Astrocyte (in vitro differentiated cells and primary cell): ENCODE measurements around the gene CARS1. TPM values are rescaled to one million over a fixed set of nuclear protein-coding genes. Genes with fewer than 3 reads are reported as not detected.

Experiments
- DNase-seq: peaks from one replicate; pipeline ENCODE4 v3.0.0-alpha.2; 2010; ENCODE audit warnings: low read depth
- FAIRE-seq: peaks from 2 replicates; lab custom pipeline; 2011; peaks lifted over from hg19 to GRCh38; lab: Jason Lieb, UNC
- H2AFZ ChIP-seq: 2 replicates; pipeline ENCODE4 v1.6.0; 2012; ENCODE audit warnings: low read depth, low read length, inconsistent platforms
- H3K27ac ChIP-seq: 2 replicates; pipeline ENCODE4 v1.5.1; 2011; ENCODE audit warnings: low read depth, low read length, inconsistent platforms
- H3K27me3 ChIP-seq: 2 replicates; pipeline ENCODE4 v1.6.0; 2011; ENCODE audit warnings: low read length, inconsistent platforms; ENCODE audit not compliant: insufficient read depth
- H3K36me3 ChIP-seq: 2 replicates; pipeline ENCODE4 v1.5.1; 2011; ENCODE audit warnings: low read length, inconsistent platforms; ENCODE audit not compliant: insufficient read depth
- H3K4me1 ChIP-seq: 2 replicates; pipeline ENCODE4 v1.5.1; 2011; ENCODE audit warnings: low read length, inconsistent platforms; ENCODE audit not compliant: insufficient read depth
- H3K4me2 ChIP-seq: 2 replicates; pipeline ENCODE4 v1.6.0; 2012; ENCODE audit warnings: low read length, inconsistent platforms
- H3K4me3 ChIP-seq: 2 replicates; pipeline ENCODE4 v1.5.1; 2011; ENCODE audit warnings: low read depth, mild to moderate bottlenecking, low read length, inconsistent platforms; ENCODE audit not compliant: insufficient read depth
- H3K79me2 ChIP-seq: 2 replicates; pipeline ENCODE4 v1.6.0; 2012; ENCODE audit warnings: mild to moderate bottlenecking, low read length, inconsistent platforms; ENCODE audit not compliant: insufficient read depth
- H3K9ac ChIP-seq: 2 replicates; pipeline ENCODE4 v1.6.0; 2012; ENCODE audit warnings: mild to moderate bottlenecking, low read length, inconsistent platforms
- H3K9me3 ChIP-seq: 2 replicates; pipeline ENCODE4 v1.5.1; 2012; ENCODE audit warnings: low read depth, mild to moderate bottlenecking, low read length, inconsistent platforms; ENCODE audit not compliant: insufficient read depth
- H4K20me1 ChIP-seq: 2 replicates; pipeline ENCODE4 v1.6.0; 2012; ENCODE audit warnings: low read length, inconsistent platforms; ENCODE audit not compliant: insufficient read depth
- H3K27ac Mint-ChIP-seq: one replicate; pipeline ENCODE4 v1.8.0; 2021; ENCODE audit warnings: mild to moderate bottlenecking, mixed read lengths; ENCODE audit not compliant: unreplicated experiment
- H3K27me3 Mint-ChIP-seq: one replicate; pipeline ENCODE4 v1.8.0; 2021; ENCODE audit warnings: low read depth, mixed read lengths; ENCODE audit not compliant: unreplicated experiment
- H3K36me3 Mint-ChIP-seq: one replicate; pipeline ENCODE4 v1.8.0; 2021; ENCODE audit warnings: low read depth, mixed read lengths; ENCODE audit not compliant: unreplicated experiment
- H3K4me1 Mint-ChIP-seq: one replicate; pipeline ENCODE4 v1.8.0; 2021; ENCODE audit warnings: low read depth, mixed read lengths; ENCODE audit not compliant: unreplicated experiment
- H3K4me3 Mint-ChIP-seq: one replicate; pipeline ENCODE4 v1.8.0; 2021; ENCODE audit warnings: mild to moderate bottlenecking, moderate library complexity, mixed read lengths; ENCODE audit not compliant: unreplicated experiment
- H3K9me3 Mint-ChIP-seq: one replicate; pipeline ENCODE4 v1.8.0; 2021; ENCODE audit warnings: mild to moderate bottlenecking, mixed read lengths; ENCODE audit not compliant: unreplicated experiment
- EZH2 ChIP-seq: IDR thresholded peaks from 2 replicates; pipeline ENCODE4 v1.6.1; 2012; ENCODE audit warnings: mild to moderate bottlenecking, low read length, inconsistent platforms; ENCODE audit not compliant: insufficient read depth
- total RNA-seq: library from RNA; stranded (reverse); gene quantifications from 2 replicates; pipeline ENCODE4 v1.2.1, GENCODE V29; 2021
- TF ChIP-seq, protein P1 (sequence below): IDR thresholded peaks from 2 replicates; pipeline ENCODE4 v1.5.1; 2011; ENCODE audit warnings: low read depth, mild to moderate bottlenecking, inconsistent platforms, low read length, moderate library complexity; ENCODE audit not compliant: insufficient read depth

CARS1 gene
- total RNA-seq, 1 donor from 2014 or later, result 123 TPM

GRCh38 chr11:3086671-3087150 lies 29.5 kb upstream of the CARS1 start:
- no peak for DNase-seq
- no peak overlapping the region for H3K4me2 ChIP-seq
- peaks cover 2% of the 10 kb centered on the region for H3K27me3 ChIP-seq
- H3K79me2 ChIP-seq, result no peaks in the 10 kb centered on the region
- H3K4me3 ChIP-seq, result no peak overlapping the region
- FAIRE-seq, result no peak
- no peak overlapping the region for H2AFZ ChIP-seq
- peaks cover 6% of the 10 kb centered on the region for H3K4me1 ChIP-seq
- H3K9me3 ChIP-seq, result no peaks in the 10 kb centered on the region
- TF ChIP-seq, protein P1, sequence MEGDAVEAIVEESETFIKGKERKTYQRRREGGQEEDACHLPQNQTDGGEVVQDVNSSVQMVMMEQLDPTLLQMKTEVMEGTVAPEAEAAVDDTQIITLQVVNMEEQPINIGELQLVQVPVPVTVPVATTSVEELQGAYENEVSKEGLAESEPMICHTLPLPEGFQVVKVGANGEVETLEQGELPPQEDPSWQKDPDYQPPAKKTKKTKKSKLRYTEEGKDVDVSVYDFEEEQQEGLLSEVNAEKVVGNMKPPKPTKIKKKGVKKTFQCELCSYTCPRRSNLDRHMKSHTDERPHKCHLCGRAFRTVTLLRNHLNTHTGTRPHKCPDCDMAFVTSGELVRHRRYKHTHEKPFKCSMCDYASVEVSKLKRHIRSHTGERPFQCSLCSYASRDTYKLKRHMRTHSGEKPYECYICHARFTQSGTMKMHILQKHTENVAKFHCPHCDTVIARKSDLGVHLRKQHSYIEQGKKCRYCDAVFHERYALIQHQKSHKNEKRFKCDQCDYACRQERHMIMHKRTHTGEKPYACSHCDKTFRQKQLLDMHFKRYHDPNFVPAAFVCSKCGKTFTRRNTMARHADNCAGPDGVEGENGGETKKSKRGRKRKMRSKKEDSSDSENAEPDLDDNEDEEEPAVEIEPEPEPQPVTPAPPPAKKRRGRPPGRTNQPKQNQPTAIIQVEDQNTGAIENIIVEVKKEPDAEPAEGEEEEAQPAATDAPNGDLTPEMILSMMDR, result no peak
- no peak for TF ChIP-seq EZH2
- H3K9me3 Mint-ChIP-seq, result no peaks in the 10 kb centered on the region
- no peak overlapping the region for H3K27ac ChIP-seq
- H3K27ac Mint-ChIP-seq, result no peak overlapping the region
- H3K9ac ChIP-seq, result no peak overlapping the region
- no peaks in the 10 kb centered on the region for H3K36me3 ChIP-seq
- no peaks in the 10 kb centered on the region for H3K4me1 Mint-ChIP-seq
- H4K20me1 ChIP-seq, result peaks cover 7% of the 10 kb centered on the region
- no peaks in the 10 kb centered on the region for H3K36me3 Mint-ChIP-seq
- H3K4me3 Mint-ChIP-seq, result no peak overlapping the region
- H3K27me3 Mint-ChIP-seq, result peaks cover 23% of the 10 kb centered on the region

DNA sequence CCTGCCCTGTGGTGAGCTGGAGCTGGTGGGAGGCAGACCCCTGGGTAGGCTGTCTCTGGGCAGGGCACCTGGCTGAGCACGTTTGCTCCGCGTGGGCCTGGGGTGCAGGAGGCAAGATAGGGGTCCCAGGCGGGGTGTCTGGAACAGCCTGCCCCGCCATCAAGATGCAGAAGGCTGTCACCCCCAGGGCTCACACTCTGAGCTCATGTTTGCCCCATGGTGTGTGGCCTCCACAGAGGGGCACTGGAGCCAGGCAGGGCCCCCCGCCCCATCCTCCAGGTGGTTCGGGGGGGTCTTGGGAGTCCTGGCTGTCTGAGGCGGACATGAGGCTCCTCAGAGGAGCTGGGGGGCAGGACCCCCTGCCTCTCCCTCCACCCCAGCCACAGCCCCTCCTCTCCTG lies 28.9 kb upstream of the CARS1 start:
- no peak overlapping the region for H3K4me3 ChIP-seq
- no peak overlapping the region for H3K4me2 ChIP-seq
- H3K27ac Mint-ChIP-seq, result no peak overlapping the region
- H3K79me2 ChIP-seq, result no peaks in the 10 kb centered on the region
- FAIRE-seq (no peak), DNase-seq (no peak)
- no peaks in the 10 kb centered on the region for H3K9me3 Mint-ChIP-seq
- peaks cover 23% of the 10 kb centered on the region for H3K27me3 Mint-ChIP-seq
- TF ChIP-seq EZH2, result no peak
- TF ChIP-seq, protein P1, result no peak
- H2AFZ ChIP-seq, result no peak overlapping the region
- no peaks in the 10 kb centered on the region for H3K4me1 Mint-ChIP-seq
- H3K9ac ChIP-seq, result no peak overlapping the region
- H4K20me1 ChIP-seq, result peaks cover under 1% of the 10 kb centered on the region
- no peaks in the 10 kb centered on the region for H3K36me3 Mint-ChIP-seq
- H3K9me3 ChIP-seq, result no peaks in the 10 kb centered on the region
- no peak overlapping the region for H3K27ac ChIP-seq
- H3K4me1 ChIP-seq, result peaks cover 5% of the 10 kb centered on the region
- H3K27me3 ChIP-seq, result peaks cover 2% of the 10 kb centered on the region
- no peak overlapping the region for H3K4me3 Mint-ChIP-seq
- no peaks in the 10 kb centered on the region for H3K36me3 ChIP-seq

DNA sequence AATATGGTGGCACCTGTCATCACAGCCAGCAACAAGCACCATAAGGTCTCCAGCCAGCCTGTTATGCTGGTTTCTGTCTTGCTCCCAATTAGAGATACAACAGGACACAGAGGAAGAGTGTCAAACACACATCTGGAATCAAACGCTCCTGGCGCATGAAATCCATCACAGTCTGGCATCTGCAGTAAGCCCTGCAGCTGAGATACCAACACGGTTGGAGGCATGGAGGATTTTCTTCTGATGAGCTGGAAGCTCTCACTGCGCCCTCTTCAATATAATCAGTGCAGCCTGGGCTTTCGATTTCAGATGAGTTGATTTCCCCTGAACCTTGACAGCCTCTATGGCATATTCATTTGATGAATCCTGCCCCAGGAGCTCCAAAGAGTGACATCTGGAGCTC lies 27.8 kb upstream of the CARS1 start:
- TF ChIP-seq, protein P1, result no peak
- no peak for TF ChIP-seq EZH2
- Histone ChIP-seq H3K4me1 (peaks cover 5% of the 10 kb centered on the region), H4K20me1 (no peaks in the 10 kb centered on the region), H3K79me2 (no peaks in the 10 kb centered on the region), H3K27ac (no peak overlapping the region), H3K9me3 (no peaks in the 10 kb centered on the region), H3K36me3 (no peaks in the 10 kb centered on the region), H3K4me2 (no peak overlapping the region), H2AFZ (no peak overlapping the region), H3K27me3 (peaks cover 2% of the 10 kb centered on the region), H3K4me3 (no peak overlapping the region), H3K9ac (no peak overlapping the region)
- Mint-ChIP-seq H3K27ac (no peak overlapping the region), H3K4me3 (no peak overlapping the region), H3K27me3 (peaks cover 23% of the 10 kb centered on the region), H3K4me1 (peaks cover under 1% of the 10 kb centered on the region), H3K36me3 (no peaks in the 10 kb centered on the region), H3K9me3 (no peaks in the 10 kb centered on the region)
- DNase-seq (no peak), FAIRE-seq (no peak)
